Renal pelvis (tissue), 12 donors: ENCODE measurements around the gene FADS1. TPM values are rescaled to one million over a fixed set of nuclear protein-coding genes. Genes with fewer than 3 reads are reported as not detected.

Experiments used
- DNase-seq: peaks from one replicate; pipeline ENCODE4 v3.0.0-alpha.2; 2013
- long read RNA-seq, 16 experiments: transcript quantifications; one replicate each; lab custom pipeline, GENCODE V29; 2026
- polyA plus RNA-seq, 3 donors: library from polyadenylated mRNA; unstranded; fragments of 120-200 nt; gene quantifications; one replicate each; pipeline ENCODE4 v1.2.1, GENCODE V29; 2013; ENCODE audit not compliant: insufficient read length in 3 of 3

FADS1 gene
- polyA plus RNA-seq: 10 to 100 TPM; 45.9 to 53.5 (median 46.5) TPM
- long read RNA-seq, donor 1, full-length matches to known transcripts: 7 of 32 reads
- long read RNA-seq, donor 1, partial matches to known transcripts: 25 of 32 reads
- long read RNA-seq, donor 1, other reads (novel, unspliced or antisense): 0 of 32 reads
- long read RNA-seq, donor 2, full-length matches to known transcripts: 13 of 85 reads
- long read RNA-seq, donor 2, partial matches to known transcripts: 29 of 85 reads
- long read RNA-seq, donor 2, other reads (novel, unspliced or antisense): 43 of 85 reads
- long read RNA-seq, donor 3, full-length matches to known transcripts: 9 of 15 reads
- long read RNA-seq, donor 3, partial matches to known transcripts: 6 of 15 reads
- long read RNA-seq, donor 3, other reads (novel, unspliced or antisense): 0 of 15 reads
- long read RNA-seq, donor 4, full-length matches to known transcripts: 12 of 207 reads
- long read RNA-seq, donor 4, partial matches to known transcripts: 185 of 207 reads
- long read RNA-seq, donor 4, other reads (novel, unspliced or antisense): 10 of 207 reads
- long read RNA-seq, donor 5, full-length matches to known transcripts: 5 of 17 reads
- long read RNA-seq, donor 5, partial matches to known transcripts: 12 of 17 reads
- long read RNA-seq, donor 5, other reads (novel, unspliced or antisense): 0 of 17 reads
- long read RNA-seq, donor 6, full-length matches to known transcripts: 8 of 263 reads
- long read RNA-seq, donor 6, partial matches to known transcripts: 237 of 263 reads
- long read RNA-seq, donor 6, other reads (novel, unspliced or antisense): 18 of 263 reads
- long read RNA-seq, donor 7, full-length matches to known transcripts: 12 of 48 reads
- long read RNA-seq, donor 7, partial matches to known transcripts: 27 of 48 reads
- long read RNA-seq, donor 7, other reads (novel, unspliced or antisense): 9 of 48 reads
- long read RNA-seq, donor 8, full-length matches to known transcripts: 2 of 30 reads
- long read RNA-seq, donor 8, partial matches to known transcripts: 28 of 30 reads
- long read RNA-seq, donor 8, other reads (novel, unspliced or antisense): 0 of 30 reads
- long read RNA-seq, donor 9, full-length matches to known transcripts: 16 of 103 reads
- long read RNA-seq, donor 9, partial matches to known transcripts: 48 of 103 reads
- long read RNA-seq, donor 9, other reads (novel, unspliced or antisense): 39 of 103 reads
- long read RNA-seq, donor 10, full-length matches to known transcripts: 6 of 11 reads
- long read RNA-seq, donor 10, partial matches to known transcripts: 5 of 11 reads
- long read RNA-seq, donor 10, other reads (novel, unspliced or antisense): 0 of 11 reads
- long read RNA-seq, donor 11, full-length matches to known transcripts: 11 of 11 reads
- long read RNA-seq, donor 11, partial matches to known transcripts: 0 of 11 reads
- long read RNA-seq, donor 11, other reads (novel, unspliced or antisense): 0 of 11 reads
- long read RNA-seq, donor 12, full-length matches to known transcripts: 10 of 92 reads
- long read RNA-seq, donor 12, partial matches to known transcripts: 40 of 92 reads
- long read RNA-seq, donor 12, other reads (novel, unspliced or antisense): 42 of 92 reads
- long read RNA-seq, donor 13, full-length matches to known transcripts: 5 of 5 reads
- long read RNA-seq, donor 13, partial matches to known transcripts: 0 of 5 reads
- long read RNA-seq, donor 13, other reads (novel, unspliced or antisense): 0 of 5 reads
- long read RNA-seq, donor 14: 0 reads
- long read RNA-seq, donor 15, full-length matches to known transcripts: 16 of 16 reads
- long read RNA-seq, donor 15, partial matches to known transcripts: 0 of 16 reads
- long read RNA-seq, donor 15, other reads (novel, unspliced or antisense): 0 of 16 reads
- long read RNA-seq, donor 16, full-length matches to known transcripts: 13 of 310 reads
- long read RNA-seq, donor 16, partial matches to known transcripts: 287 of 310 reads
- long read RNA-seq, donor 16, other reads (novel, unspliced or antisense): 10 of 310 reads

DNA sequence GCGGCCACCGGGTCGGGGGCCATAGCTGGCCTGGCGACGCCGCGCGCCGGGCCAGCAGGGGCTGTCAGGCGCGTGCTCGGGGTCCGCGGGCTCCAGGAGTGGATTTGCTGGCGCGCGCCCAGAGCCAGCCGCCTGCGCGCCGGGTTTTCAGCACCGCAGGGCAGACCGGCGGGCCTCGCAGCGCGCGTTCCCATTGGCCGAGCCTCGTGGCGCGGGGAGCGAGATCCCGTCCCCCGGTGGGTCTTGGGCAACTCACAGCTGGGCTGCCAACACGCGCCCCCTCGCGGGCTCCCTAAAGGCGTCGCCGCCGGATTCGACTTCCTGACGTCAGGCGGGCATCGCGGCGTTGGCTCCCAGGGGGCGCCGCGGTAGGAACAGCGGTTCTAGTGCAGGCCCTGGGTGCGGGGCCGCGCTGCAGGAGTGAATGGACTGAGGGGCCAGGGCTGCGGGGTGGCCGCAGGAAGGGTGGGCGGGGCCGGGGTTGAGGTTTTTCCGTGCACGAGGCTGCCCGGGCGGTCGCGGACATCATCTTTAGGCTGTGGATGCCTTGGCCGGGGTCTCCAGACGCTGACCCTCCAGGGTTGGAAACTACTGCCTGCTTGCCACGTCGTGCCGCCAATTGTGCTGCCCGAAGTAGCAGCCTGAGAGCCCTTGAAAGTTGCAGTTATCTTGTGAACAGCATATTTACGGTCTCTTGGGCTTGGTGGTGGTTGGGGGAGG is at the start of gene FADS1:
FADS1 (minus strand) TSS at position 268 of the 720 bp plus-strand sequence; CDS start at position 194, 74 bp downstream.
- DNase-seq: peak; percentile 94

DNA sequence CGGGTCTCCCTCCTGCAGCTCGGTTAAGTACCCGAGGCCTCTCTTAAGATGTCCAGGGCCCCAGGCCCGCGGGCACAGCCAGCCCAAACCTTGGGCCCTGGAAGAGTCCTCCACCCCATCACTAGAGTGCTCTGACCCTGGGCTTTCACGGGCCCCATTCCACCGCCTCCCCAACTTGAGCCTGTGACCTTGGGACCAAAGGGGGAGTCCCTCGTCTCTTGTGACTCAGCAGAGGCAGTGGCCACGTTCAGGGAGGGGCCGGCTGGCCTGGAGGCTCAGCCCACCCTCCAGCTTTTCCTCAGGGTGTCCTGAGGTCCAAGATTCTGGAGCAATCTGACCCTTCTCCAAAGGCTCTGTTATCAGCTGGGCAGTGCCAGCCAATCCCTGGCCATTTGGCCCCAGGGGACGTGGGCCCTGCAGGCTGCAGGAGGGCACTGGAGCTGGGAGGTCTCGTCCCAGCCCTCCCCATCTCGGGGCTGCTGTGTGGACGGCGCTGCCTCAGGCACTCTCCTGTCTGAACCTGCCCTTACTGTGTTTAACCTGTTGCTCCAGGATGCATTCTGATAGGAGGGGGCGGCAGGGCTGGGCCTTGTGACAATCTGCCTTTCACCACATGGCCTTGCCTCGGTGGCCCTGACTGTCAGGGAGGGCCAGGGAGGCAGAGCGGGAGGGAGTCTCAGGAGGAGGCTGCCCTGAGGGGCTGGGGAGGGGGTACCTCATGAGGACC is 49.6 kb upstream of the FADS1 start:
- no peak for DNase-seq

DNA sequence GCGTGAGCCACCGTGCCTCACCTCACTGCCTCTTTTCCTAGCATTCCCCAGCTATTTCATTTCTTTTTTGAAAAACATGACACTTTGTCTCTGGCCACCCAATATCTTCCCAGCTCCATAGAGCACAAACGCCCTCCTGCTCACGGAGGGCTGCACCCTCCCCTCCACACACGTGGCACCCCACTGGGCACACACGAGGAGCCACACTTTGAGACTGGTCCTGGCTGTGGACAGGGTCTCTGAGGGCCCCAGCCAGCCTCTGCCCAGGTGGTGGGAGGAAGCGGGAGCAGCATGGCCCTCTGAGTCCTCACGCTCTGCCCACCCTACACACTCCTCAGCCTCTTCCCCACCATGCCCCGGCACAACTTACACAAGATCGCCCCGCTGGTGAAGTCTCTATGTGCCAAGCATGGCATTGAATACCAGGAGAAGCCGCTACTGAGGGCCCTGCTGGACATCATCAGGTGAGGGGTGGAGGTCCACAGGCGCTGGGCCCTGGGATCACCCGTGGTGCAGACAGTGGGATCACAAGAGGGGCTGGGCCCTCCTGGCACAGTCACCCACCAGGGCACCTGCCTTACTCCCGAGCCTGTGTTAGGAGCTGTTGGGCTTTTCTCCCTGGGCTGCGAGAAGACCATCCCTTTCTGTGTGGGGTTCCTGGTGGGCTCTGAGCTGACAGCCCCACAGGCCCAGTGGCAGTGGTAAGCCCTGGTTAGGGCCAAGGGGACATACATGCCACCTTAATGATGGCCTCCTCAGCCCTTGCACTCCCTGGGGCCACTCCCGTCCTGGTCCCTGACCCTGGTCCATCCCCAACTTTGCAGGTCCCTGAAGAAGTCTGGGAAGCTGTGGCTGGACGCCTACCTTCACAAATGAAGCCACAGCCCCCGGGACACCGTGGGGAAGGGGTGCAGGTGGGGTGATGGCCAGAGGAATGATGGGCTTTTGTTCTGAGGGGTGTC is 48.3 kb upstream of the FADS1 start:
- no peak for DNase-seq

DNA sequence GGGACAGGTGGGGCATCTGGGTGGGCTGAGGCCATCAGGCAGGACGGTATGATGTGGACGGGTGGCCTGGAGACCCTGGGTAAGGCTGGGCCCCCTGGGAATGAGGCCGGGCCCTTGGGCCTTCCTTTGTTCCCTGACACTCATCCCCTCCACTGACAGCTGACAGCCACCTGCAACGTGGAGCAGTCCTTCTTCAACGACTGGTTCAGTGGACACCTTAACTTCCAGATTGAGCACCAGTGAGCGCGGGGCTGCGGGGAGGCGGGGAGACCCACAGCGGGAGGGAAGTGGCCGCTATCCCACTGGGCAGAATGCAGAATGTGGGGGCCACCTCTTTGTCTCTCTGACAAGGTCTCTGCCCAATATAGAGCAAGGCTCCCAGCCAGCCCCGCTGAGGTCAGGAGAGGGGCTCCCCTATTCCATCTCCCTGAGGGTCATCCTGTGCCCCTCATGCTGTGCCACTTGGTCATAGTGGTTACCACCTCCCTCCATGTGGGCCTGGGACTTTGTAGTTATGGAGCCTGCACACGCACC is 46.8 kb upstream of the FADS1 start:
- no peak for DNase-seq

DNA sequence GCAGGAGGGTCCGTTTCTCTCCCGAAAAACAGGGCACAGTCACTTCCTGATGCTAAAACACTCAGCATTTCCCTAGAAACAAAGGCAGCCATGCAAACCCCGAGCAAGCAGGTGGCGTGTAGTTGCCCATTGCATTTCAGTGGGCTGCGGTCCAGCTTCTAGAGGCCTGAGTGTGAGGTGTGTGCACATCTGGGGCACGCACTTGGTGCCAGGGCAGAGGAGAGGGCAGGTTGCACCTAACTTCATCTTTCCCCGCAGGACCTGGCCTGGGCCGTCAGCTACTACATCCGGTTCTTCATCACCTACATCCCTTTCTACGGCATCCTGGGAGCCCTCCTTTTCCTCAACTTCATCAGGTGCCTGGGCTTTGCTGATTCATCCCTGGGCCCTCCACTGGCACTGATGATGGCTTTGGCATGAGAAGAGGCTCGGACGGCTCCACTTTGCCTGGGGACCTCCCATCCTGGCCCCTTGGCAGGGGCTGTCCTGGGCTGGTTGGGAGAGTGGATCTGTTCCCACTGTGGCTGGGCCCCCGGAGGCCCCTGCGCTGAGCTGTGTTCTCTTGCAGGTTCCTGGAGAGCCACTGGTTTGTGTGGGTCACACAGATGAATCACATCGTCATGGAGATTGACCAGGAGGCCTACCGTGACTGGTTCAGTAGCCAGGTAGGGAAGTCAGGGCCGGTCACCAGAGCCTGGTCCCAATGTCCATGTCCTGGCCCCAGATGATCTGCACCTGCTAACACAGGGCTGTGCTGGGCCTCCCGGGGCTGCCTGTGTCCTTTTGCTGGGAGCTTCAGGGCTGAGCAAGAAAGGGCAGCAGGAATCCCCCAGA is 46.1 kb upstream of the FADS1 start:
- DNase-seq: no peak

DNA sequence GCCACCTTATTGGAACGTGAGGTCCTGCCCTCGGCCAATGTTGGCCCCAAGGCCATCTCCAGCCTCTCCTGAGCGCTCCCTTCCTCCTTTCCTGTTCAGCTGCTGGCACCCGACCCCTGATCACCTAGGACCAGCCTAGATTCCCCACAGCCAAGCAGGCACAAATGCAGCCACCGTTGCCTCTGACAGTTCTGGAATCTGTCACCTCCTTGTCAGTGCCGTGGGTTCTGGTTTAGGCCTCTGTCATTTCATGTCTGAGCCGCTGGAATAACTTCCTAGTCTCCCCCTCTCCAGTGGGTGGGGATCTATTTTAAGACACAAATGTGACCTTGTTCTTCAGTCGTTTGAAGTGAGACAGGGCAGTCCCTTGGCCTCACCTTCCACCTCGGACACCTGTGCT is 44.8 kb upstream of the FADS1 start:
- DNase-seq: no peak

DNA sequence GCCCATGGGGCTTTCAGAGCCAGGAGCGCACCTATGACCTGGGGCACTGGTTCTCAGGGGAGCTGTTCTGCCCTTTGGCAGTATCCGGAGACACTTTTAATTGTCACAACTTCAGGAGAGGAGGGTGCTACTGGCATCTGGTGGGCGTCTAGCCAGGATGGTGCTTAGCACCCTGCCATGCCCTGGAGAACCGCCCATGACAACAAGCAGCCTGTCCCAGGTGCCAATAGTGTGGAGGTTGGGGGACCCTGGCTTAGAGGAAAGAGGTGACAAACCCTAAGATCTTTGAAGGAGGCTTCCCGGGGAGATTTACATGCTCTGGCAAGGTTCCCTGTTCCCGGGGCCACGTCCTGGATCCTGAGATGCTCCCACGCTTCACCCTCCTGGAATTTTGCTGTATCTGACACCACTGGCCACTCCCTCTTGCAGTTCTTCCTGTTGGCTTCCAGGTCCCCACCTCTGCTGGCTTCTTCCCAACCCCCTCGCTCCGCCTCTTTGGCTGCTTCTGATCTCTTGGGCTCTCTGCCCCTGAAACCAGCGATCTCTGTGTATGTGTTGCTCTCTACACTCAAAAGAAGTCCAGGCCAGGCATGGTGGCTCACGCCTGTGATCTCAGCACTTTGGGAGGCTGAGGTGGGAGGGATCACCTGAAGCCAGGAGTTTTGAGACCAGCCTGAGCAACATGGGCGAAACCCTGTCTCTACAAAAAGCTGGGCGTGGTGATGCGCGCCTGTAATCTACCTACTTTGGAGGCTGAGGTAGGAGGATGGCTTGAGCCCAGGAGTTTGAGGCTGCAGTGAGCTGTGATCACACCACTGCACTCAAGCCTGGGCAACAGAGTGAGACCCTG is 43.5 kb upstream of the FADS1 start:
- no peak for DNase-seq

DNA sequence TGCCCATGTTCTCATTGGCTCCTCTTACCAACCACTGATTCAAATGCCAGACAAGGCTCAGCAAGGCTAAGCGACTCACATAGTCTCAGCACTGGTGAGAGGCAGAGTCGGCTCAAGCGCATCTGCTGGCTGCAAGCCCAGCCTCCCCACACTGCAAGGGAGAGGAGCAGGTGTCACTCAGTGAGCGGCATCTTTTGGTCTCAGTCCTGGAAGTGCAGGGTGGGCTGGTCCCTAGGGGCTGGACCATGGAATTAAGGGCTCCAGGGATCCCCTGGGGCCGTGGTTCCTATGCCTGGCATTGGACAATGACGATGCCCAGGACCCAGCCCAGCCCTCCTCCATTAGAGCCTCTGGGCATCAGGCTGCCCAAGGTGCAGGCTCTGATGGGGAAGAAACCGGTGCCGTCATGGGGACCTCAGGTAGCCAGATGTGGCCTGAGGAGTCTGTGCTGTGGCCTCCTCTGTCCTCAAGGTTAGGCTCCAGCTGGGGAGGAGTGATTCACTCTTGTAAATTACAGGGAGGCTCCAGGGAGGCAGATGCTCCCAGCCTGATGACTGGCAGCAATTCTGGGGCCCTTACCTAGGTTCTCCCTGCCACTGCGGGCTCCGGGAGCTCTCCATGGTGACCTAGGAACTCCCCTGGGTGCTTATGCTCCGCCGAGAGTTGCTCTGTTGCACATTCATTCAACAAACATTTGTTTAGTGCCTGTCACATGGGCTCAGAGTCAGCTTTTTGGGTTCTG is 39.3 kb upstream of the FADS1 start:
- DNase-seq: no peak

DNA sequence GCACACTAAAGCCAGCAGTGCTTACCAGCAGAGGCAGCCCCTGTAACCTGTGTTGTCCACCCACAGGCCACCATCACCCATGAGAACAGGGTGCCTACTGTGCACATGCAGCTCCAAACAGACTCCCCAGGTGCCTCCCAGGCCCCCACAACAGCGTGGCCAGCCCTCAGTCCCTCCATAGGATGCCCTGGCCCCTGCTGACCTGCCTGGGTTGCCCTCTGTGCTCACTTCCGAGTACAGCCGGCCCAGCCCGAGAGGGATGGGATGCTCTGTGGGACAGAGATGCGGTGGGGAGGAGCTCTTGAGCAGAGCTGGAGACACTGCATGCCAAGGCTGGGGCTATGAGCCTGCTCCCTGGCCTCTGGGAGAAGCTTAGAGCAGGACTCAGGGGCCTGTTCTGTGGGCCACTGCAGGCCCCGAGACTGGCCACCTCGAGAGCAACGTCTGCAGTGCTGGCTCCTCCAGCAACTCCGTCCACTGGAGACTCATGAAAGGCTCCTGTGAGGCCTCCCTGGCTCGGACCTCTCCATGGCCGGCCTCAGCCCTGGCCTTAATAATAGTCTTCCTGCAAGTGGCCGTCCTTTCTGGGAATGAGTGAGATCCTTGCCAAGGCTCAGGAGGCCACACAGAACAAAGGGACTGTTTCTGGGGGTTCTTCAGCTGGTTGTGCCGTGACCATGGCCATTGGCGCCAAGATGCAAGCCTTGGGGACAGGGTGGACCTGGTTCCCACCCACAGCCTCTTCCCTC is 38.3 kb upstream of the FADS1 start:
- no peak for DNase-seq

DNA sequence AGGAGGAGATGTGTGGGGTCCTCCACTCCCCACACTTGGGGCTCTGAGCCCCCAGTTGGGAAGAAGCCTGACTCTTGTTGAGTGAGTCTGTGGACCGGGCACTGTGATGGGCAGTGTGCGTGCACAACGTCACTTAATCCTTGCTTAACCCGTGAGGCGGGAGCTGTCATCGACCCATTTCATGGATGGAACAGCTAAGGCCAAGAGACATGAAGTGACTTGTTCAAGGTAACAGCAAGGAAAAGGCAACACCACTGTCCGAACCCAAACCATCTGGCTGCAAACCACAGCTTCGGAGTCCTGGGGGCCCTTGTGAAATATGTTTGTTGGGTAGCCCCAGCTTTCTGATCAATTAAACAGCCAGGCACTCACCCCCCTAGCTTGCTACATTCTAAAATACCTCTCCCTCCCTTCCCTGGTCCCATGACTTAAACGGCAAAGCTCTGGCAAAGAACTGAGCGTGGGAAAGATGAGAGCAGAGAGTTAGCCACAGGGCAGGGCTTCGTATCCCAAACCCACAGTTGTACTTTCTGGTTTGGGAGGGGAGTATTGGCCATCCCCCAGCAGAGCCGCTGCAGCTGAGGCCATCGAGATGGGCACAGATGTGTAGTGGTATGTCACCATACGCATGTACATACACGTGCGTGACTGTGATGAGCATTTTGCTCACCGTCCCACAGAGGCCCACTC is 37.5 kb upstream of the FADS1 start:
- no peak for DNase-seq

DNA sequence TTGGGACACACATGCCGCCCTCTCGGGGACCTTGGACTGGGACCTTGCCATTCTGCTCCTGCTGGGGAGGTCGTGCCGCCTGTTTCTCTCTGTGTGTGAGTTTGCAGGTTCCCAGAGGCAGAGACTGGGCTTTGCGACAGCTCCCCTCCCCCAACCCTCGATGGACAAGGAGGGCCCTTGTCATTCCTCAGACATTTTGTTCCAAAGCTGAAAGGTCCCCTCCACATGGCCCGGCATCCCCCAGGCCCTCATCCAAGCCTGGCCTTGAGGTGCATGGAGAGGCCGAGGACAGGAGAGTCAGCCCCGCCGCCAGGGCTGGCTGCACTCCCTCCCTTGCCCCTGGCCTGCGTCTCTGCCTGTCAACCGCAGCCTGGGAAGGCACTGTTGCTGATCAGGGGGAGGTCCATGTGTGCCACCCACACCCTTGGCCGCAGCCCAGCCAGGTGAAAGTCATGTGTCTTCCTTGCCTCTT is 36.9 kb upstream of the FADS1 start:
- no peak for DNase-seq

DNA sequence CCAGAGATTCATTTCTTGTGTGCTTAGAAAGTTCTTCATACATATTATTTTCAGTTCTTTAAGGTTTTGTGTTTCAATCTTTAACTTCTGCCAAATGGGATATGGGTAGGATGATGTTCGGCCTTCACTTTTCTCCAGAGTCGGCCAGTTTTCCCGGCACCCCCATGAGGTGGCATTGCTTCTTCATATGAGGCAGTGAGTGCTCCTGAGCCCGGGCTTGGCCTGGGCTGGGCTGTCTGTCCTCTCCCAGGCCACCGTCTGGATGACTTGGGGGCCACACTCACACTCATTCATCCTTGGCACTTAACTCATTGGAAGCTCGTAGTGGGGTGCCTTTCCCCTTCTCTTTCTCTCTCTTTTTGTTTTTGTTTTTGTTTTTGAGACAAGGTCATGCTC is 35.1 kb upstream of the FADS1 start:
- no peak for DNase-seq
